Body of pancreas (tissue), 4 donors: ENCODE measurements around the gene PCGF1. TPM values are rescaled to one million over a fixed set of nuclear protein-coding genes. Genes with fewer than 3 reads are reported as not detected.

ENCODE experiments used
- ATAC-seq: fragments of 150-250 bp; one replicate; pipeline ENCODE4 v1.9.1; 2016
- DNase-seq, 4 donors: peaks; one replicate each; pipeline ENCODE4 v3.0.0-alpha.2; 2019
- H3K27ac ChIP-seq, 4 donors: fragments of 200-600 bp; sonication (generic); 1 replicate in 3 of 4; 2 replicates in 1 of 4; pipeline versions ENCODE4 v1.5.1 to v1.6.1; 2016 to 2019; ENCODE audit warnings: mild to moderate bottlenecking in 1 of 4, mixed read lengths in 1 of 4, moderate library complexity in 1 of 4
- H3K27me3 ChIP-seq, 2 donors: fragments of 200-600 bp; sonication (generic); one replicate each; pipeline ENCODE4 v1.6.0; 2016; ENCODE audit warnings: mild to moderate bottlenecking in 1 of 2
- H3K36me3 ChIP-seq, 2 donors: fragments of 200-600 bp; sonication (generic); replicated peaks in 1 of 2; 2 replicates each; pipeline ENCODE4 v1.5.1; 2016; ENCODE audit warnings: low read depth in 2 of 2; ENCODE audit not compliant: insufficient read depth in 1 of 2
- H3K4me1 ChIP-seq: fragments of 200-600 bp; sonication (generic); one replicate; pipeline ENCODE4 v1.6.0; 2016
- H3K4me3 ChIP-seq, 2 donors: fragments of 200-600 bp; sonication (generic); 1 replicate in 1 of 2; 2 replicates in 1 of 2; pipeline ENCODE4 v1.5.1; 2016 to 2019
- H3K9me3 ChIP-seq, 3 donors: fragments of 200-600 bp; sonication (generic); 1 replicate in 2 of 3; 2 replicates in 1 of 3; pipeline ENCODE4 v1.5.1; 2016
- CTCF ChIP-seq, 7 experiments: fragments of 450-650 bp in 4 of 7; fragments of 200-600 bp in 3 of 7; sonication (generic) in 3 of 7; IDR thresholded peaks; one replicate each; pipeline ENCODE4 v1.5.1; 2016 to 2019; ENCODE audit warnings: antibody characterized with exemption in 7 of 7
- POLR2A ChIP-seq, 3 donors: fragments of 450-650 bp; IDR thresholded peaks; one replicate each; pipeline ENCODE4 v1.6.1; 2016; ENCODE audit warnings: antibody characterized with exemption in 3 of 3, mild to moderate bottlenecking in 2 of 3
- WGBS, 2 donors: methylation state at CpG; one replicate each; pipeline ENCODE4 v1.1.5; 2017; 5-methylcytosine and 5-hydroxymethylcytosine counted together
- intact Hi-C: fragments of 100-400 bp; cut with DNase I; formaldehyde crosslinking; loops from one replicate; pipeline ENCODE4 v1.15.1; 2023
- total RNA-seq, 2 donors: library from RNA; depleted of rRNA; stranded (reverse); fragments of >200 nt; gene quantifications; one replicate each; pipeline ENCODE4 v1.1.0, GENCODE V29; 2016

The PCGF1 gene
- total RNA-seq, 2 donors from 2014 or later: 16.5 to 22.3 TPM

- DNase-seq: no peak
- Histone ChIP-seq H3K27me3 (no peaks in the 10 kb centered on the region), H3K4me1 (peaks cover 12% of the 10 kb centered on the region), H3K36me3 (no peaks in the 10 kb centered on the region), H3K9me3 (no peaks in the 10 kb centered on the region), H3K27ac (no peak overlapping the region), H3K4me3 (no peak overlapping the region)
- TF ChIP-seq CTCF (IDR thresholded peaks at IDR 0.05) (no peak), POLR2A (IDR thresholded peaks at IDR 0.05) (no peak)
- ATAC-seq: no peak
- WGBS, 2 donors: 71 to 75% methylated on average over 10 to 12 of the region's 12 CpGs
- intact Hi-C loops: no loop called here
Observed at GRCh38 chr2:74534411-74534810, 26.9 kb upstream of the PCGF1 start.

- TF ChIP-seq CTCF (IDR thresholded peaks at IDR 0.05): no peak
- TF ChIP-seq POLR2A (IDR thresholded peaks at IDR 0.05): no peak
- intact Hi-C loops: no loop called here
- Histone ChIP-seq H3K4me3 (no peak overlapping the region), H3K4me1 (peaks cover 17% of the 10 kb centered on the region), H3K36me3 (no peaks in the 10 kb centered on the region), H3K9me3 (no peaks in the 10 kb centered on the region), H3K27me3 (no peaks in the 10 kb centered on the region), H3K27ac (no peak overlapping the region)
- ATAC-seq: no peak
- WGBS, 2 donors: 78 to 82% methylated on average over 4 of the region's 4 CpGs
- no peak for DNase-seq
Observed at GRCh38 chr2:74533464-74533863, 26.0 kb upstream of the PCGF1 start.

GRCh38 chr2:74532222-74532621, 24.7 kb upstream of the PCGF1 start:
- intact Hi-C loops: no loop called here
- Histone ChIP-seq H3K9me3 (no peaks in the 10 kb centered on the region), H3K4me3 (no peak overlapping the region), H3K27ac (no peak overlapping the region), H3K36me3 (no peaks in the 10 kb centered on the region), H3K4me1 (peaks cover 27% of the 10 kb centered on the region), H3K27me3 (no peaks in the 10 kb centered on the region)
- no peak for DNase-seq
- TF ChIP-seq CTCF (IDR thresholded peaks at IDR 0.05) (peak in 4 of 7 experiments; percentile 32 to 37 (median 34)), POLR2A (IDR thresholded peaks at IDR 0.05) (no peak)
- no peak for ATAC-seq

GRCh38 chr2:74531666-74532065, 24.2 kb upstream of the PCGF1 start:
- Histone ChIP-seq H3K36me3 (peaks cover 0 to 4% of the 10 kb centered on the region in 2 donors), H3K4me1 (peaks cover 27% of the 10 kb centered on the region), H3K9me3 (no peaks in the 10 kb centered on the region), H3K27me3 (no peaks in the 10 kb centered on the region), H3K27ac (no peak overlapping the region), H3K4me3 (no peak overlapping the region)
- intact Hi-C loops: no loop called here
- DNase-seq (no peak), ATAC-seq (no peak)
- no peak for TF ChIP-seq CTCF (IDR thresholded peaks at IDR 0.05)
- no peak for TF ChIP-seq POLR2A (IDR thresholded peaks at IDR 0.05)
- 81 to 89% methylated on average over 7 of the region's 7 CpGs for WGBS, 2 donors
